Peyer's patch (tissue), 4 donors: ENCODE data around the gene TBXAS1.

ENCODE experiments used
- POLR2A ChIP-seq, 2 donors: fragments of 450-650 bp; IDR thresholded peaks; one replicate each; pipeline ENCODE4 v1.5.1; 2017; ENCODE audit warnings: antibody characterized with exemption in 2 of 2, mild to moderate bottlenecking in 2 of 2, moderate library complexity in 2 of 2
- TF ChIP-seq, protein P1 (sequence below), 6 experiments: fragments of 450-650 bp in 4 of 6; fragments of 200-600 bp in 2 of 6; sonication (generic) in 1 of 6; IDR thresholded peaks; one replicate each; pipeline ENCODE4 v1.5.1; 2017 to 2019; ENCODE audit warnings: antibody characterized with exemption in 6 of 6, mild to moderate bottlenecking in 3 of 6, moderate library complexity in 1 of 6

DNA sequence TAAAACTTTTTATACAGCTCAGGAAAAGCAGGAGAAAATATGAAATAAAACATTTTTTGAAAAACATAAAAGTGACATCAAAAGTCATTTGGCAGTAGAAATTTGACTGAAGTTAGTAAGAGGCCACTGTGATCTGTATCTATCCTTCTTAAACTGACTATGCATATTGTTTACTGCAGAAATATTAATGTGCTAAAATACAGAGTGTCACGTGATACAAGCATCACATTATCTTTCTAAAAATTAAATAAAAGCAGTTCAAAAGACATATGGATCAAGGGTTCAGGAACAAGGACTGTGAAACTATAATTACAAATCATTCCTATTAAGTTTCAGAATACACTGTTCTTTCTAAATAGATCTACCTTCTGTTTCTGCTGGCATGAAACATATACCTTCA is 200.0 kb downstream of the TBXAS1 start:
- TF ChIP-seq, protein P1, sequence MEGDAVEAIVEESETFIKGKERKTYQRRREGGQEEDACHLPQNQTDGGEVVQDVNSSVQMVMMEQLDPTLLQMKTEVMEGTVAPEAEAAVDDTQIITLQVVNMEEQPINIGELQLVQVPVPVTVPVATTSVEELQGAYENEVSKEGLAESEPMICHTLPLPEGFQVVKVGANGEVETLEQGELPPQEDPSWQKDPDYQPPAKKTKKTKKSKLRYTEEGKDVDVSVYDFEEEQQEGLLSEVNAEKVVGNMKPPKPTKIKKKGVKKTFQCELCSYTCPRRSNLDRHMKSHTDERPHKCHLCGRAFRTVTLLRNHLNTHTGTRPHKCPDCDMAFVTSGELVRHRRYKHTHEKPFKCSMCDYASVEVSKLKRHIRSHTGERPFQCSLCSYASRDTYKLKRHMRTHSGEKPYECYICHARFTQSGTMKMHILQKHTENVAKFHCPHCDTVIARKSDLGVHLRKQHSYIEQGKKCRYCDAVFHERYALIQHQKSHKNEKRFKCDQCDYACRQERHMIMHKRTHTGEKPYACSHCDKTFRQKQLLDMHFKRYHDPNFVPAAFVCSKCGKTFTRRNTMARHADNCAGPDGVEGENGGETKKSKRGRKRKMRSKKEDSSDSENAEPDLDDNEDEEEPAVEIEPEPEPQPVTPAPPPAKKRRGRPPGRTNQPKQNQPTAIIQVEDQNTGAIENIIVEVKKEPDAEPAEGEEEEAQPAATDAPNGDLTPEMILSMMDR (IDR thresholded peaks at IDR 0.05), result no peak
- TF ChIP-seq POLR2A (IDR thresholded peaks at IDR 0.05), result no peak
